ENCODE measurements around the gene BICRA. TPM values are rescaled to one million over a fixed set of nuclear protein-coding genes. Genes with fewer than 3 reads are reported as not detected.
"Not testable (repeated sequence)": the region's sequence is repeated elsewhere in the genome, so short reads cannot be mapped to it uniquely, and the experiment has no call there.

BICRA gene
- total RNA-seq, 1 donor from 2014 or later = 9.8 TPM

GRCh38 chr19:47631681-47632446 lies 22.9 kb downstream of the BICRA start:
- no peak for DNase-seq

DNA sequence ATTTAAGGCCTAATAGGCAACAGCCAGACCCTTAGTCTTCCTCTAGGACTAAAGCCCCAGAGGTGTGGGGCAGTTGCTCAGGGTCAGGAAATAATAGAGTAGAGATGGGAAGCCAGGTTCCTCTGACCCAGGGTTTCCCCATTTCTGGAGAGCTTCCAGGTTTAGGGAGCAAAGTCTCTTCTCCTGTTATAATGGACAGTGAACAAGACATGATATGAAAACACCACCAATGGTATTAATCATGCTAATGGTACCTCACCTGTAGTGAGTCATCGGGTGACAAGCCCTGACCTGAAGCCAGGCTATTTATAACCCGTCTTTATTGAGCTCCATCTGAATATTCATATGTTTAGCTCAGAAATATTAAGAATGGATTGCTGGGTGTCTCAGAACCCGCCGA lies 24.6 kb downstream of the BICRA start:
- no peak for DNase-seq

DNA sequence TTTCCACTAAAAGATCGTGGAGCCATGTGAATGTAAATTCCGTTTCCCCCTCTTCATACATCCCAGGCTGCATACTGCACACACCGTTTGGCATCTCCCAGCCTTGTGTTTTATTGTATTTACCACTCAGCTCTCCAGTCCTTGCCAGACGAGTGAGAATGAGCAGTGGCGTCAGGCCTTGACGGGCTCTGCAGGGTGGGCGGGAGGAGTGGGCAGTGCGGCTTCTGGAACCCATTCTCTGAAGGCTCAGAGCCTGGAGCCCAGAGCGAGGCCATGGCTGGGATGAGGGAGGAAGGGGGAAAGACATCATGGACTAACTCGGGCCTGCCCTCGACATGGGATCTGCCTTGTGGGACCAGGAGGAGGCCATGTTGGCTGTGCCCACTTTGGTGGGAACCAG lies 25.1 kb downstream of the BICRA start:
- DNase-seq = peak; percentile 27

- DNase-seq = not testable (repeated sequence)
These were observed 26.3 kb downstream of the BICRA start for GRCh38 chr19:47635152-47635754.

DNA sequence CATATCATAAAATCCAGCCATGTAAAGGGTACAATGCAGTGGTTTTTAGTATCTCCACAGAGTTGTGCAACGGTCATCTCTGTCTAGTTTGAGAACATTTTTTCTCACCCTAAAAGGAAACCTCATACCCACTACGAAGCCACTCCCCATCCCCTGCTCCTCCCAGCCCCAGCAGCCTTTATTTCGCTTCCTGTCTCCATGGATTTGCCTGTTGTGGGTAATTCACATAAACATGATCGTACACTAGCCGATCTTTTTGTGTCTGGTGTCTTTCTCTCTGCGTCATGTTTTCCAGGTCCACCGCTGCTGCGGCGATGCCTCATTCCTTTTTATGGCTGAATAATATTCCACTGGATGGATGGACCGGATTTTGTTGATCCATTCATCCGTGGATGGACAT lies 28.6 kb downstream of the BICRA start:
- DNase-seq = no peak

DNA sequence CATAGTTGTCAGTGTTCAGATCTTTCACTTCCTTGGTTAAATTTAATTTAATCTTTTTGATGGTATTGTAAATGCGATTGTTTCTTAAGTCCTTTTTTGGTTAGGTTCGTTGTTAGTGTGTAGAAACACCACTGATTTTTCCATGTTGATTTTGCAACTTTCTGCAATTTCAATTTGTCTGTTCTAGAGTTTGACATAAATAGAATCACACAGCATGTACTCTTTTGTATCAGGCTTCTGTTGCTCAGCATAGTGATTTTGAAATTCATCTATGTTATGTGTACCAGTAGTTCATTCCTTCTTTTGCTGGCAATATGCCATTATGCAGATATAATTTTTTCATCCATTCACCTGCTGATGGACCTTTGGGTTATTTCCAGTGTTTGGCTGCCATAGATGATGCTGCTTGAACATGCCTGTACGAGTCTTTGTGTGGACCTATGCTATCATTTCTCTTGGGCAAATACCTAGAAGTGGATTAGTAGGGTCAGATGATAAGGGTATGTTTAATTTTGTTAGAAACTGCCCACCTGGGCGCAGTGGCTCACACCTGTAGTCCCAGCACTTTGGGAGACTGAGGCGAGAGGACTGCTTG lies 33.1 kb downstream of the BICRA start:
- DNase-seq = no peak

DNA sequence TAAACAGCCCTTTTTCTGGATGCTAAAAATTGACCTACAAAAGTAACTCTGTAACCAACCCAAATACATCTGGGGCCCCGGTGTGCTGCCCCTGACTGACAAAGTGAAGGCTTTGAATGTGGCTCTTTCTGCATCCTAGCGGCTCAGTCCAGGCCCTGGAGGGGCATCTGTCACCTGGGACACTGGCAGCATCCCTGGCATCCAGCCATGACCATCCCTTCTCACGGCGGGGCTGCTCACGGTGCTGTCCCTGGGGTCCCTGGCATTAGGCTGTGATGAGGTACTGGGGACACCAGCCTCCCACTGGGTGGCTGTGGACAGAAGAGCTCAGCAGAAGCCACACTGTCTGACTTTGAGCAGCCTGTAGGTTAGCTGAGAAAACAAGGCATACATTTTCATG lies 34.3 kb downstream of the BICRA start:
- DNase-seq = no peak

GRCh38 chr19:47644199-47644598 lies 35.3 kb downstream of the BICRA start:
- DNase-seq = no peak

GRCh38 chr19:47644743-47645482 lies 36.0 kb downstream of the BICRA start:
- DNase-seq = no peak

- DNase-seq = no peak
These were observed 38.0 kb downstream of the BICRA start for GRCh38 chr19:47646924-47647323.

- DNase-seq = no peak
These were observed 40.7 kb downstream of the BICRA start for GRCh38 chr19:47649588-47649987.

DNA sequence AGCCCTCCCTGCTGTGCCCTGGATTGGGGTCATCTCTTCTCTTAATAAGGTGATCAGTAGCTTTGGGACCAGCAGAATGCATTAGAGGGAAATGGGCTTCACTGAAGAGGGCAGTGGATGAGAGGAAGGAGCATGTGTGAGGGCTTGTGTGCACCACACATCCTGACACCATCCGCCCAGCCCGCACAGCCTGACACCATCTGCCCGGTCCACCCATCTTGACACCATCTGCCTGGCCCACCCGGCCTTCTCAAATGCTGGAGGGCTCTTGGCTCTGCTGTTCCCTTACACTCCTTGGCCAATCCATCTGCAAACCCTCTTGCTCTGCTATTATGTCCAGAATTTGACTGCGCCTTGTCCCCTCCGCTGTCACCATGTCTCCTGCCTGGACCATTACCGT lies 41.8 kb downstream of the BICRA start:
- DNase-seq = no peak

DNA sequence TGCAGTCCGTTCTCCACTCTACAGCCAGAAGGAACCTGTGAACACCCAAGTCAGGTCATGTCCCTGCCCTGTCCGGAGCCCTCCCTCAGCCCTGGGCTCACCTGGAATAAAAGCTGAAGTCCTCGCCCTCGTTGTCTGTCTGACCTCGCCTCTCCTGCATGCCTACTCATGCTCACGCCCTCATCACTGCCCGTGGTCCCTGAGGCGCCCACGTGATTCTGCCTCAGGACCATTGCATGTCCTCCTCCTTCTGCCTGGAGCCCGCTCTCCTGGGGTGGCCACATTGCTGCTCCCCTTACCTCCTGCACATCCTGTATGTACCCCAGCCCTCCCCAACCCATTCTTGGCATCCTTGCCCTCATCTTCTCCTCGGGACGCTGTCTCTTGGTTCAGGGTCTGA lies 42.2 kb downstream of the BICRA start:
- no peak for DNase-seq

DNA sequence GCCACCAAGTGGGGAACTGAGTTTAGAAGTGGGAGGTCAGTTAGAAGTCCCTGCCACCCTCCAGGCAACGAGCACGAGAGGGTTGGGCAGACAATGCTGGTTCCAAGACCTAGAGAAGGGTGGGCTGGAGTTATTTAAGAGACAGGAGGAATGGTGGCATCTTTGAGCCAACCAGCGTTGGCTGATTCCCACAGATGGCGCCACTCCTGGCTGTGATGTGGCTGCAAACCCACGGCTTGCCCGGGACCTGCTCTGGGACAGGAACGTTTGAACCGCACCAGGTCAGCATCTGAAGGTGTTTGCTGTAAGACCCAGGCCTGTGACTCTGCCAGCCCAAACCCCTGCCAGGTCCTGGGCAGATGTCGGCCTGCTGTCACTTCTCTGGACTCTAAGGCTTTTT lies 42.8 kb downstream of the BICRA start:
- no peak for DNase-seq

DNA sequence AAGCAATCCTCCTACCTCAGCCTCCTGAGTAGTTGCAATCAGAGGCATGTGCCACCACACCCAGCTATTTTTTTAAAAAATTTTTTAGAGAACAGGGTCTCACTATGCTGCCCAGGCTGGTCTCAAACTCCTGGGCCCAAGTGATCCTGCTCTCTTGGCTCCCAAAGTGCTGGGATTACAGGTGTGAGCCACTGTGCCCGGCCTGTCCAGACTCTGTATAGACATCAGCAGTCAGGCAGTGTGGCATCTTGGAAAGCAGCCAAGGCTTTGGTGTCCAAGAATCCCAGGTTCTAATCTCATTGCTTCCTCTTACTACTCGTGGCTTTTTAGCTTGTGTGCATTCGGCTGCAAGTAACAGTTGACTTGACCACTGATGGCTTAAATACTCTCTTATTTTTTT lies 43.4 kb downstream of the BICRA start:
- no peak for DNase-seq

GRCh38 chr19:47653856-47654255 lies 44.9 kb downstream of the BICRA start:
- no peak for DNase-seq

- no peak for DNase-seq
These were observed 48.8 kb downstream of the BICRA start for GRCh38 chr19:47657719-47658118.

DNA sequence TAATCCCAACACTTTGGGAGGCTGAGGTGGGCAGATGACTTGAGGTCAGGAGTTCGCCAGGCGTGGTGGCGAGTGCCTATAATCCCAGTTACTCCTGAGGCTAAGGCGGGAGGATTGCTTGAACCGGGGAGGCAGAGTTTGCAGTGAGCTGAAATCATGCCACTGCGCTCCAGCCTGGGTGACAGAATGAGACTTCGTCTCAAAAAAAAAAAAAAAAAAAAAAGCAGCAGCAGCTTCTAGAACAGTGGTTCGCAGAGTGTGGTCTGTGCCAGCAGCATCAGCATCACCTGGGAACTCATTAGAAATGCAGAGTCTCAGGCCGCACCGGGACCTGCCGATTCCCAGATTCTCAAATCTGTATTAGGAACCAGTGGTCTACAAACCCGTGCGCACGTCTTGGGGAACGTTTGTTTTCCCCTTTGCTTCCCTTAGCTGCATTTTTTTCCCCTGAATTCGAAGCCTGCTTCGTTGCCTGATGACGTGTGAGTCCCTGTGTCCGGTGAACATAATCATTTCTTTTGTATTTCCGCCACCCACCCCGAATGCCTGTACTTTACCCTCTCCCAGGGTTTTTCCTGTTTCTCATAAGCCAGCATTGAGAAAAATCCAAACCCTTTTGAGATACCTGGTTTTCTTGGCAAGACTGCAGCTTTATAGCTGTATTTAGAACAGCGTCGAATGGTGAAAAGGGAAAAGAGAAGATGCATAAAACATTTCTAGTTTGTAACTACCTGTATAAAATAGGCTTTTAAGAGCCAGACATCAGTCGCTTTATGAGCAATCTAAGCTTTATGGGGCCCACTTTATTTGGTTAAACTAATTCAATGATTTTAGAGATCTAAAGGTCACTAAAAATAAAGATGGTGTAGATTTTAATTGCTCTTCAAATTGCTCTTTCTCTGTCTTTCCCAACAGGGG lies 49.8 kb downstream of the BICRA start:
- peak; percentile 11 for DNase-seq

GRCh38 chr19:47660435-47660832 lies 51.5 kb downstream of the BICRA start:
- no peak for DNase-seq

- no peak for DNase-seq
These were observed 52.2 kb downstream of the BICRA start for GRCh38 chr19:47661161-47661560.

DNA sequence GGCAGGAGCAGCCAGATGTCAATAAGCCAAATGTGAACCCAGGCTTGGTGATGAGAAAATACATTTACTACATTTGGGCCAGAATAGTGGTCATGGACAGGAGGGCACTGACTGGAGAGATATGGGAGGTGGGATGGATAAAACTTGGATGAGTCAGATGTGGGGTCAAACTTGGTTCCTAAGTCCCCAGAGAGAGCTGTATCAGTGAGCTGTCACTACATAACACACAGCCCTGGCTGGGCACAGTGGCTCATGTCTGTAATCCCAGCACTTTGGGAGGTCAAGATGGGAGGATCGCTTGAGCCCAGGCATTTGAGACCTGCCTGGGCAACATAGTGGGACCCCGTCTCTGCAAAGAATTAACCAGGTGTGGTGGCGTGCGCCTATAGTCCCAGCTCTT lies 52.7 kb downstream of the BICRA start:
- DNase-seq = no peak

DNA sequence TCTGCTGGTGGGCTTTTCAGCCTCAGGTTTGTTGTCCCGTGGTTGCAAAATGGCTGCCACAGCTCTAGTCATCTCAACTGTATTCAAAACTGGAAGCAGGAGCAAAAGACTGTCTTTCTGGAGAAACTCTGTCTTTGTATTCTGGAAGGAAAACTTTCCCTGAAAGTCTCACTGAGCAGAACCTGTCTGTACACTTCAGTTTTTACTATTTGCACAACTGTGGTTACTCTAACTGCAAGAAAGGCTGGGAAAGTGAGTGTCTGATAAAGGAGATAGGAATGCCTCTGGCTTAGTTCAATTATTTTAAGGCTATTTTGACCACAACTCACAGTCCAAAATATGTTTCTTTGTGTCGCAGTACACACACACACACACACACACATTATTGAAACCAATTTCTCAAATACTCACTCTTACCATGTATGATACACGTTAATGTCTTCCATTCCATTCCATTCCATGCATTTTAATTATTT lies 54.5 kb downstream of the BICRA start:
- no peak for DNase-seq

All from occipital lobe (tissue), 2 donors.